Loucy (cell line): ENCODE data around the gene NKAIN2.

ENCODE experiments used
- H2AFZ ChIP-seq: fragments of 200-600 bp; sonication (generic); 2 replicates; pipeline ENCODE4 v1.6.0; 2016; ENCODE audit warnings: antibody characterized with exemption, mild to moderate bottlenecking, low read length, moderate library complexity
- H3F3A ChIP-seq: fragments of 200-600 bp; 2 replicates; pipeline ENCODE4 v1.6.0; 2016; ENCODE audit warnings: antibody characterized with exemption, low read depth, mild to moderate bottlenecking
- H3K27me3 ChIP-seq: fragments of 200-600 bp; sonication (generic); 2 replicates; pipeline ENCODE4 v1.6.1; 2014; ENCODE audit warnings: low read length, mild to moderate bottlenecking; ENCODE audit not compliant: insufficient read depth, poor library complexity, severe bottlenecking
- H3K36me3 ChIP-seq: fragments of 200-600 bp; sonication (generic); 2 replicates; pipeline ENCODE4 v1.6.1; 2016; ENCODE audit warnings: low read length; ENCODE audit not compliant: insufficient read depth
- H3K4me1 ChIP-seq: fragments of 200-600 bp; sonication (generic); 2 replicates; pipeline ENCODE4 v1.5.1; 2014; ENCODE audit warnings: low read length, mild to moderate bottlenecking; ENCODE audit not compliant: insufficient read depth, poor library complexity, severe bottlenecking
- H3K4me2 ChIP-seq: fragments of 200-600 bp; sonication (generic); 2 replicates; pipeline ENCODE4 v1.6.0; 2014; ENCODE audit warnings: antibody characterized with exemption, low read length, low read depth, mild to moderate bottlenecking; ENCODE audit not compliant: poor library complexity, severe bottlenecking
- H3K4me3 ChIP-seq: fragments of 200-600 bp; sonication (generic); 2 replicates; pipeline ENCODE4 v1.5.1; 2014; ENCODE audit warnings: low read length, mild to moderate bottlenecking, mixed read lengths; ENCODE audit not compliant: poor library complexity, severe bottlenecking
- H3K79me2 ChIP-seq: fragments of 200-600 bp; sonication (generic); 2 replicates; pipeline ENCODE4 v1.6.1; 2014; ENCODE audit warnings: low read length; ENCODE audit not compliant: insufficient read depth
- H3K9ac ChIP-seq: fragments of 200-600 bp; sonication (generic); 2 replicates; pipeline ENCODE4 v1.6.0; 2014; ENCODE audit warnings: mild to moderate bottlenecking, low read depth, low read length, moderate library complexity; ENCODE audit not compliant: poor library complexity, severe bottlenecking
- H3K9me2 ChIP-seq: fragments of 200-600 bp; sonication (generic); replicated peaks from 2 replicates; pipeline ENCODE4 v1.6.1; 2016; ENCODE audit warnings: low read depth, low read length, mixed read lengths
- H3K9me3 ChIP-seq: fragments of 200-600 bp; sonication (generic); 2 replicates; pipeline ENCODE4 v1.6.1; 2014; ENCODE audit warnings: mild to moderate bottlenecking, antibody characterized with exemption, low read length, low read depth; ENCODE audit not compliant: insufficient read depth
- H4K20me1 ChIP-seq: fragments of 200-600 bp; sonication (generic); 2 replicates; pipeline ENCODE4 v1.6.0; 2014; ENCODE audit warnings: antibody characterized with exemption, low read length, mild to moderate bottlenecking; ENCODE audit not compliant: insufficient read depth, poor library complexity, severe bottlenecking
- EZH2phosphoT487 ChIP-seq: fragments of 200-600 bp; IDR thresholded peaks from 2 replicates; pipeline ENCODE4 v1.6.1; 2018; ENCODE audit warnings: antibody characterized with exemption, mild to moderate bottlenecking, moderate library complexity, borderline replicate concordance
- TF ChIP-seq, protein P1 (sequence below): fragments of 200-600 bp; sonication (generic); conservative IDR thresholded peaks from 2 replicates; pipeline ENCODE4 v1.5.1; 2014; ENCODE audit warnings: mild to moderate bottlenecking, antibody characterized with exemption, low read length

Gene NKAIN2

DNA sequence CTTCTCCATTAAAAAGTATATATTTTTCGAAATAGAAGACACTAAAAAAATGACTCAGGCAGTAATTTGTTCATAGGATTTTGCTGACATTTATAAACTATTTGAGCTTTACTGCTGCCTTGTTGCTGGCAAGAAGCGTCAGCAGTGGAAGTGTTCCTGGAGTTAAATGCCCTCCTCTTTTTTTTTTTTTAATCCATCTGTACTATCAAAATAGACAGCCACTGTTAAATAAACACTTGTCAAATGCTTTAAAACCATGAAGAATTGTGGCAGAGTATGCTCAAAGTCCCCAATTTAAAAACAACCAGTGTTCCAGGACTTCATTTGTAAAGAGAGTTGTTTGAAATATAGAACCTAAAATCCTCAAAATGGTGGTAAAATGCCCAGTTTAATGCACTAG lies 253.8 kb downstream of the NKAIN2 start:
- Histone ChIP-seq H3K9ac (no peak overlapping the region), H3K79me2 (no peaks in the 10 kb centered on the region), H2AFZ (peak overlapping the region; percentile 59), H3K9me2 (no peaks in the 10 kb centered on the region), H3K9me3 (no peaks in the 10 kb centered on the region), H3K4me3 (no peak overlapping the region), H3K4me2 (no peak overlapping the region), H3K4me1 (peaks cover 17% of the 10 kb centered on the region), H3F3A (no peaks in the 10 kb centered on the region), H4K20me1 (no peaks in the 10 kb centered on the region), H3K36me3 (no peaks in the 10 kb centered on the region), H3K27me3 (no peaks in the 10 kb centered on the region)
- TF ChIP-seq, protein P1, sequence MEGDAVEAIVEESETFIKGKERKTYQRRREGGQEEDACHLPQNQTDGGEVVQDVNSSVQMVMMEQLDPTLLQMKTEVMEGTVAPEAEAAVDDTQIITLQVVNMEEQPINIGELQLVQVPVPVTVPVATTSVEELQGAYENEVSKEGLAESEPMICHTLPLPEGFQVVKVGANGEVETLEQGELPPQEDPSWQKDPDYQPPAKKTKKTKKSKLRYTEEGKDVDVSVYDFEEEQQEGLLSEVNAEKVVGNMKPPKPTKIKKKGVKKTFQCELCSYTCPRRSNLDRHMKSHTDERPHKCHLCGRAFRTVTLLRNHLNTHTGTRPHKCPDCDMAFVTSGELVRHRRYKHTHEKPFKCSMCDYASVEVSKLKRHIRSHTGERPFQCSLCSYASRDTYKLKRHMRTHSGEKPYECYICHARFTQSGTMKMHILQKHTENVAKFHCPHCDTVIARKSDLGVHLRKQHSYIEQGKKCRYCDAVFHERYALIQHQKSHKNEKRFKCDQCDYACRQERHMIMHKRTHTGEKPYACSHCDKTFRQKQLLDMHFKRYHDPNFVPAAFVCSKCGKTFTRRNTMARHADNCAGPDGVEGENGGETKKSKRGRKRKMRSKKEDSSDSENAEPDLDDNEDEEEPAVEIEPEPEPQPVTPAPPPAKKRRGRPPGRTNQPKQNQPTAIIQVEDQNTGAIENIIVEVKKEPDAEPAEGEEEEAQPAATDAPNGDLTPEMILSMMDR, result no peak
- TF ChIP-seq EZH2phosphoT487, result no peak

DNA sequence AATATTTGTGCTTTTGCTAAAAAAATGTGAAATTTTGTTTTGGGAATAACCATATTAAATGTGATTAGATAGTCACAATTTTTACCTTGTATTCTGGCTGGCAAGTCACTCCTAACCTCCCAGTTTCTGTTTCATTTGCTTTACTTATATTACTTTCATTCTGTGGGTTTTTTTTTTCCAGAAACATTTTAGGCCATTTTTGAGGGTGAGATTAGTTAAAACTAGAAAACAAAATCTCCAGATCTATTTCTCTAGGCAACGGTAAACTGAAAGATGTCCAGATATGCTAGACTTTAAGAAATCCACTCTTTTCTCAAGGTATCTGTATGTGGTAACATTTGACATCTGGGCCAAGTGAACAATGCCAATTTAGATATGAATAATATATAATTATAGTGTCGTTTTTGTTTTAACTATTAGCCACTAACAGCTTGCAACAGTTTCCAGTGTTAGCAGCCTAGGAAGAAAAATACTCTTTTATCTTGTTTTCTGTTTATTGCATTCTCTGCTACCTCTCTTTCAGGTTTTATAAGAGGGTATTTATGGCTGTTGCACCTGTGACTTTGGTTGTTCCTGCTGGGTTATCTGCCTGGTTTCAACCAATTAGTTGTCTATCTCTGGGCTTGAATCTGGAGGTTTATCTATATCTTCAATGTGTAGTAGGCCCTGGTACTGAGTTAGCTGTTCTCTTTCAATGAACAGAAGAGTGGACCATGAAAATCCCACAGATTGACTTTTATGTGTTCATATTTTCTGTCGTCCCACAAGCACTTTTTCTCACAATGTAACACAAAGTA lies 260.9 kb downstream of the NKAIN2 start:
- Histone ChIP-seq H3K4me2 (no peak overlapping the region), H3K4me3 (no peak overlapping the region), H3K36me3 (no peaks in the 10 kb centered on the region), H3K27me3 (no peaks in the 10 kb centered on the region), H3K9me3 (no peaks in the 10 kb centered on the region), H3K79me2 (no peaks in the 10 kb centered on the region), H3F3A (no peaks in the 10 kb centered on the region), H4K20me1 (no peaks in the 10 kb centered on the region), H3K9ac (no peak overlapping the region), H2AFZ (0 out of 2 replicates have a peak overlapping the region, but pooled peaks have one; percentile 36), H3K9me2 (no peaks in the 10 kb centered on the region), H3K4me1 (peaks cover 9% of the 10 kb centered on the region)
- no peak for TF ChIP-seq EZH2phosphoT487
- TF ChIP-seq, protein P1, result no peak

DNA sequence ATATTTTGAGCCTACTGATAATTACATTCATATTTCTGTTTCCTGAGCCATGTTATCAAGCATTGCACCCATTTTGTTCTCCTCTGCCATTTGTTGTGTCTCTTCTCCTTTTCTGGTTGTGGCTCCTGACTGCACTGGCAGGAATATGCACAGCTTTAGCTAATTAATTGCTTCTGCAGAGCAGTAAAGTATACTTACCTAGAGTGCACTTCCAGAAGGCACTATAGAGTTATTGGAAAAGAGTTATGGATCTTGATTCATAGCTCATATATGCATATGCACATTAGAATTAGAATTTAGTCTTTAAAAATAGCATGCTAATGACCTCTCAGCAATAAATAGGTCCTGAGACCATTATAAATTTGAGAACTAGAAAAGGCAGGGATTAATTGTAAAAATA lies 262.6 kb downstream of the NKAIN2 start:
- Histone ChIP-seq H3F3A (no peaks in the 10 kb centered on the region), H4K20me1 (no peaks in the 10 kb centered on the region), H3K9me3 (no peaks in the 10 kb centered on the region), H3K4me1 (peaks cover 9% of the 10 kb centered on the region), H3K4me2 (no peak overlapping the region), H2AFZ (no peak overlapping the region), H3K79me2 (no peaks in the 10 kb centered on the region), H3K27me3 (no peaks in the 10 kb centered on the region), H3K9me2 (no peaks in the 10 kb centered on the region), H3K9ac (no peak overlapping the region), H3K36me3 (no peaks in the 10 kb centered on the region), H3K4me3 (no peak overlapping the region)
- TF ChIP-seq, protein P1, result no peak
- no peak for TF ChIP-seq EZH2phosphoT487
